GM12874 (cell line): ENCODE results near the gene CTSA.

ENCODE experiments used
- CTCF ChIP-seq: IDR thresholded peaks from 2 replicates; pipeline ENCODE4 v1.5.1; 2011; ENCODE audit warnings: low read depth, mild to moderate bottlenecking, control low read depth, low read length, moderate library complexity; ENCODE audit not compliant: insufficient read depth

The CTSA gene

GRCh38 chr20:45857882-45858216, 33.3 kb upstream of the CTSA start:
- no peak for TF ChIP-seq CTCF

GRCh38 chr20:45859916-45860315, 31.2 kb upstream of the CTSA start:
- no peak for TF ChIP-seq CTCF

- TF ChIP-seq CTCF: no peak
Measured at GRCh38 chr20:45860560-45861220, 30.4 kb upstream of the CTSA start.

- no peak for TF ChIP-seq CTCF
Measured at GRCh38 chr20:45861221-45862075, 29.7 kb upstream of the CTSA start.

GRCh38 chr20:45863543-45864470, 27.3 kb upstream of the CTSA start:
- TF ChIP-seq CTCF: no peak

GRCh38 chr20:45866454-45866853, 24.7 kb upstream of the CTSA start:
- TF ChIP-seq CTCF: no peak

- TF ChIP-seq CTCF: no peak
Measured at GRCh38 chr20:45867136-45867818, 23.9 kb upstream of the CTSA start.
